Neural cell (in vitro differentiated cells): ENCODE results near the gene YWHAQ. TPM values are rescaled to one million over a fixed set of nuclear protein-coding genes. Genes with fewer than 3 reads are reported as not detected.
A peak's percentile ranks its signal among the peaks of the same experiment; 100 is the strongest.

Source experiments
- H2AFZ ChIP-seq: fragments of 200-600, 300-800 bp; sonication (generic), shearing (Covaris generic); 2 replicates; pipeline ENCODE4 v1.6.0; 2014; ENCODE audit warnings: low read depth, mild to moderate bottlenecking, antibody characterized with exemption, low read length, moderate library complexity
- H3F3A ChIP-seq: fragments of 200-600 bp; shearing (Covaris generic); 2 replicates; pipeline ENCODE4 v1.6.1; 2016; ENCODE audit warnings: mild to moderate bottlenecking, moderate library complexity, mixed read lengths, antibody characterized with exemption, low read length; ENCODE audit not compliant: insufficient read depth, poor library complexity, severe bottlenecking
- H3K27ac ChIP-seq: fragments of 200-600, 300-800 bp; sonication (generic), shearing (Covaris generic); 2 replicates; pipeline ENCODE4 v1.5.1; 2014; ENCODE audit warnings: mild to moderate bottlenecking, low read length, moderate library complexity
- H3K27me3 ChIP-seq: fragments of 300-800, 200-600 bp; sonication (generic), shearing (Covaris generic); 2 replicates; pipeline ENCODE4 v1.6.0; 2014; ENCODE audit warnings: mild to moderate bottlenecking, low read depth, low read length, moderate library complexity; ENCODE audit not compliant: insufficient read depth
- H3K36me3 ChIP-seq: fragments of 300-800, 200-600 bp; sonication (generic), shearing (Covaris generic); 2 replicates; pipeline ENCODE4 v1.5.1; 2014; ENCODE audit warnings: mild to moderate bottlenecking, antibody characterized with exemption, low read length, moderate library complexity; ENCODE audit not compliant: insufficient read depth
- H3K4me2 ChIP-seq: fragments of 300-800, 200-600 bp; sonication (generic), shearing (Covaris generic); 2 replicates; pipeline ENCODE4 v1.6.0; 2014; ENCODE audit warnings: mild to moderate bottlenecking, low read length
- H3K4me3 ChIP-seq: fragments of 300-800, 200-600 bp; sonication (generic), shearing (Covaris generic); 2 replicates; pipeline ENCODE4 v1.5.1; 2014; ENCODE audit warnings: mild to moderate bottlenecking, low read length, moderate library complexity
- H3K79me2 ChIP-seq: fragments of 200-600 bp; shearing (Covaris generic); replicated peaks from 2 replicates; pipeline ENCODE4 v1.6.0; 2014; ENCODE audit warnings: mild to moderate bottlenecking, low read length, moderate library complexity; ENCODE audit not compliant: insufficient read depth
- H3K9ac ChIP-seq: fragments of 300-800, 200-600 bp; sonication (generic), shearing (Covaris generic); 2 replicates; pipeline ENCODE4 v1.6.1; 2016; ENCODE audit warnings: mild to moderate bottlenecking, low read length, mixed read lengths
- H3K9me2 ChIP-seq: fragments of 200-600 bp; shearing (Covaris generic); 2 replicates; pipeline ENCODE4 v1.6.1; 2016; ENCODE audit warnings: mild to moderate bottlenecking, low read length, mixed read lengths; ENCODE audit not compliant: insufficient read depth
- H3K9me3 ChIP-seq: fragments of 200-600, 300-800 bp; sonication (generic), shearing (Covaris generic); 2 replicates; pipeline ENCODE4 v1.6.1; 2016; ENCODE audit warnings: mild to moderate bottlenecking, mixed run types, low read length, moderate library complexity, mixed read lengths
- H4K20me1 ChIP-seq: fragments of 200-600 bp; shearing (Covaris generic); 2 replicates; pipeline ENCODE4 v1.6.1; 2016; ENCODE audit warnings: mild to moderate bottlenecking, mixed run types; ENCODE audit not compliant: insufficient read depth
- EP300 ChIP-seq: fragments of 450-650 bp; conservative IDR thresholded peaks from 2 replicates; pipeline ENCODE4 v1.6.1; 2014; ENCODE audit warnings: antibody characterized with exemption, mild to moderate bottlenecking, moderate library complexity; ENCODE audit not compliant: poor library complexity, severe bottlenecking
- EZH2 ChIP-seq: fragments of 200-600, 300-800 bp; shearing (Covaris generic), sonication (generic); IDR thresholded peaks from 2 replicates; pipeline ENCODE4 v1.6.1; 2014; ENCODE audit warnings: antibody characterized with exemption, low read length, borderline replicate concordance, mild to moderate bottlenecking; ENCODE audit not compliant: insufficient read depth, poor library complexity, severe bottlenecking
- MXI1 ChIP-seq: fragments of 450-650 bp; conservative IDR thresholded peaks from 2 replicates; pipeline ENCODE4 v1.6.1; 2014; ENCODE audit warnings: antibody characterized with exemption, mild to moderate bottlenecking; ENCODE audit not compliant: poor library complexity, severe bottlenecking
- POLR2AphosphoS5 ChIP-seq: IDR thresholded peaks from 2 replicates; pipeline ENCODE4 v1.6.1; 2012
- REST ChIP-seq: IDR thresholded peaks from 2 replicates; pipeline ENCODE4 v1.6.1; 2012; ENCODE audit warnings: borderline replicate concordance
- TAF1 ChIP-seq: IDR thresholded peaks from 2 replicates; pipeline ENCODE4 v1.6.1; 2012; ENCODE audit warnings: low read depth
- polyA plus RNA-seq: library from polyadenylated mRNA; depleted of rRNA; stranded (reverse); fragments of >200 nt; gene quantifications from 2 replicates; pipeline ENCODE4 v1.2.3, GENCODE V29; 2014

The YWHAQ gene
- polyA plus RNA-seq, 1 donor from 2014 or later = 1,446 TPM

GRCh38 chr2:9582624-9583023 is 48.2 kb downstream of the YWHAQ start:
- Histone ChIP-seq H3K4me3 (no peak overlapping the region), H3K27ac (no peak overlapping the region), H3K4me2 (no peak overlapping the region), H3K27me3 (no peaks in the 10 kb centered on the region), H3F3A (no peaks in the 10 kb centered on the region), H3K79me2 (peaks cover under 1% of the 10 kb centered on the region), H3K36me3 (peaks cover 3% of the 10 kb centered on the region), H3K9ac (no peak overlapping the region), H4K20me1 (peaks cover 11% of the 10 kb centered on the region), H3K9me2 (no peaks in the 10 kb centered on the region), H3K9me3 (no peaks in the 10 kb centered on the region), H2AFZ (no peak overlapping the region)
- TF ChIP-seq EZH2 (no peak), POLR2AphosphoS5 (no peak), EP300 (no peak), REST (no peak)

- H3K4me3 ChIP-seq = no peak overlapping the region
- H3K9ac ChIP-seq = no peak overlapping the region
- H3K79me2 ChIP-seq = no peaks in the 10 kb centered on the region
- H3K9me3 ChIP-seq = no peaks in the 10 kb centered on the region
- no peak overlapping the region for H2AFZ ChIP-seq
- no peaks in the 10 kb centered on the region for H4K20me1 ChIP-seq
- no peaks in the 10 kb centered on the region for H3K27me3 ChIP-seq
- no peaks in the 10 kb centered on the region for H3K36me3 ChIP-seq
- no peak overlapping the region for H3K27ac ChIP-seq
- H3F3A ChIP-seq = no peaks in the 10 kb centered on the region
- no peak overlapping the region for H3K4me2 ChIP-seq
- H3K9me2 ChIP-seq = no peaks in the 10 kb centered on the region
- TF ChIP-seq REST (no peak), POLR2AphosphoS5 (peak; percentile 15)
Measured at GRCh38 chr2:9578467-9579235, 52.1 kb downstream of the YWHAQ start.

GRCh38 chr2:9574331-9574730 is 56.5 kb downstream of the YWHAQ start:
- no peaks in the 10 kb centered on the region for H4K20me1 ChIP-seq
- H3K4me3 ChIP-seq = no peak overlapping the region
- H3K27me3 ChIP-seq = no peaks in the 10 kb centered on the region
- no peak overlapping the region for H3K9ac ChIP-seq
- H3K79me2 ChIP-seq = no peaks in the 10 kb centered on the region
- TF ChIP-seq REST (no peak), POLR2AphosphoS5 (no peak), TAF1 (no peak), MXI1 (no peak)
- H3K36me3 ChIP-seq = no peaks in the 10 kb centered on the region
- no peak overlapping the region for H3K4me2 ChIP-seq
- no peak overlapping the region for H3K27ac ChIP-seq
- H3K9me3 ChIP-seq = no peaks in the 10 kb centered on the region
- H3F3A ChIP-seq = no peaks in the 10 kb centered on the region
- no peaks in the 10 kb centered on the region for H3K9me2 ChIP-seq
- no peak overlapping the region for H2AFZ ChIP-seq
